Gastrocnemius medialis (tissue), 4 donors: Measurements from ENCODE around the gene HOXD12. TPM values are rescaled to one million over a fixed set of nuclear protein-coding genes. Genes with fewer than 3 reads are reported as not detected.

Experiments
- ATAC-seq, 2 donors: fragments of 150-250 bp; one replicate each; pipeline ENCODE4 v1.9.1; 2016
- DNase-seq, 2 donors: peaks; one replicate each; pipeline ENCODE4 v3.0.0-alpha.2; 2019
- H3K27ac ChIP-seq, 4 donors: fragments of 200-600 bp; sonication (generic); 1 replicate in 1 of 4; 2 replicates in 3 of 4; pipeline ENCODE4 v1.5.1; 2016 to 2018; ENCODE audit warnings: mild to moderate bottlenecking in 2 of 4, moderate library complexity in 1 of 4
- H3K27me3 ChIP-seq, 3 donors: fragments of 200-600 bp; sonication (generic) in 2 of 3; 1 replicate in 1 of 3; 2 replicates in 2 of 3; pipeline versions ENCODE4 v1.5.1 to v1.6.0; 2016 to 2019; ENCODE audit warnings: mild to moderate bottlenecking in 1 of 3, moderate library complexity in 1 of 3
- H3K36me3 ChIP-seq, 2 donors: fragments of 200-600 bp; sonication (generic) in 1 of 2; one replicate each; pipeline ENCODE4 v1.5.1; 2017 to 2018
- H3K4me1 ChIP-seq, 2 donors: fragments of 200-600 bp; sonication (generic) in 1 of 2; one replicate each; pipeline ENCODE4 v1.5.1; 2016 to 2017; ENCODE audit warnings: mild to moderate bottlenecking in 2 of 2
- H3K4me3 ChIP-seq, 4 donors: fragments of 200-600 bp; sonication (generic) in 3 of 4; 1 replicate in 1 of 4; 2 replicates in 3 of 4; pipeline ENCODE4 v1.5.1; 2016 to 2019; ENCODE audit warnings: mild to moderate bottlenecking in 2 of 4
- H3K9me3 ChIP-seq, 3 donors: fragments of 200-600 bp; sonication (generic) in 2 of 3; 1 replicate in 1 of 3; 2 replicates in 2 of 3; pipeline ENCODE4 v1.5.1; 2016 to 2019
- POLR2A ChIP-seq, 2 donors: fragments of 450-650 bp; IDR thresholded peaks; one replicate each; pipeline ENCODE4 v1.6.1; 2017; ENCODE audit warnings: antibody characterized with exemption in 2 of 2, mild to moderate bottlenecking in 2 of 2, moderate library complexity in 2 of 2
- in situ Hi-C, 4 donors: fragments of 200-750 bp; cut with MboI; loops; one replicate each; pipeline versions ENCODE4 v1.15.0 to v1.8.0; 2017; ENCODE audit warnings: low sequenced_read_pairs in 4 of 4
- intact Hi-C: fragments of 100-400 bp; cut with DNase I; formaldehyde crosslinking; loops from one replicate; pipeline ENCODE4 v1.15.1; 2023; ENCODE audit warnings: low total_unique reads
- total RNA-seq, 4 donors: library from RNA; depleted of rRNA; stranded (reverse); fragments of >200 nt; gene quantifications; one replicate each; pipeline versions ENCODE4 v1.1.0 to v1.2.3, GENCODE V29; 2016
- TF ChIP-seq, protein P1 (sequence below), 5 experiments: fragments of 450-650 bp in 3 of 5; fragments of 200-600 bp in 2 of 5; sonication (generic) in 2 of 5; IDR thresholded peaks in 4 of 5; conservative IDR thresholded peaks in 1 of 5; 1 replicate in 4 of 5; 2 replicates in 1 of 5; pipeline ENCODE4 v1.5.1; 2016 to 2019; ENCODE audit warnings: antibody characterized with exemption in 5 of 5, mild to moderate bottlenecking in 3 of 5, moderate library complexity in 3 of 5

HOXD12 gene
- total RNA-seq, 4 donors from 2014 or later = not detected

DNA sequence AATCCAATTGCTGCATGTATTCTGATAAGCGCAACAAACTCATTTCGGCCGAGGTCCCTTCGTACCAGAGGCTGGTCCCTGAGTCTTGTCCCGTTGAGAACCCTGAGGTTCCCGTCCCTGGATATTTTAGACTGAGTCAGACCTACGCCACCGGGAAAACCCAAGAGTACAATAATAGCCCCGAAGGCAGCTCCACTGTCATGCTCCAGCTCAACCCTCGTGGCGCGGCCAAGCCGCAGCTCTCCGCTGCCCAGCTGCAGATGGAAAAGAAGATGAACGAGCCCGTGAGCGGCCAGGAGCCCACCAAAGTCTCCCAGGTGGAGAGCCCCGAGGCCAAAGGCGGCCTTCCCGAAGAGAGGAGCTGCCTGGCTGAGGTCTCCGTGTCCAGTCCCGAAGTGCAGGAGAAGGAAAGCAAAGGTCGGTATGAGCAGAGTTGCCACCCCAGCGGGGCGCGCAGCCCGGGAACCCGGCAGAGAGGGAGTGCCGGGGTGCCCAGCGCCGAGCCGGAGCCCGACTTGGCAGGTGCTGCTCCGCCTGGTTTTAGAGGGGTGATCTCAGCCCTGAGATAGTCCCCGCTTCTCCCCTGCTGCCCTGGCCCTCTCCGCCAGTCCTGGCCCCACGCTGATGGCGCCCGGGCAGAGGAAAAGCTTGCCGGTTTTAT, 17.7 kb downstream of the HOXD12 start:
- H3K27me3 ChIP-seq = peaks cover 95 to 100% (median 100%) of the 10 kb centered on the region in 3 donors
- in situ Hi-C loops = loop anchor here in 2 of 4 donors (25.0 kb wide), 1 partner anchor 695 kb away; no protein-coding TSS in a partner anchor
- ATAC-seq = no peak

DNA sequence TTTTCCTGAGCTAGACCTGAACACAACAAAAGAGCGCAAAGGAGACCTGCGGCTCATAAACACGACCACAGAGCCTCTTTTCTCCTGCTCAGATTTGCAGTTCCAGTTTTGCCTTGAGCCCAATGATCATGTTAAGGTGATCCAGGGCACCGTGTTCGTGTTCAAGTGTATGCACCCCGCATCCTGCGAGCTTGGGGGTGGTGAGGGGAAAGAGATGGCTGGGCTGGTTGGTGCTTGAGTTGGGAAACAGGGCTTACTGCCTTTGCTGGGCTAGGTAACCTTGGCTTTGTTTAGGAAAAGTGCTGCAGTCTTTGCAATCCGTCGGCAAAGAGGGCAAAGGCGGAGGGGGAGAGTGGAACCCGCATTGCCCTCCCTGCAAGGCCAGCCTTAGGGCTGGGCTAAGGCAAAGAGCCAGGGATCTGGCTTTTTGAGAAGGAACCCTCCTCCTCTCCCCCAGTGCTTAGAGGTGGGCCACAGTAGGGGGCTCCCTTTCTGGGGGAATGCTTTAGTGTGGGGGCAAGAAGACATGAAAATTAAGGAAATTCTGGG, 18.3 kb downstream of the HOXD12 start:
- no peak overlapping the region for H3K4me3 ChIP-seq
- H3K4me1 ChIP-seq = peaks cover 10 to 12% of the 10 kb centered on the region in 2 donors
- ATAC-seq = no peak
- no peaks in the 10 kb centered on the region for H3K36me3 ChIP-seq
- no peak for TF ChIP-seq POLR2A (IDR thresholded peaks at IDR 0.05)
- TF ChIP-seq, protein P1, sequence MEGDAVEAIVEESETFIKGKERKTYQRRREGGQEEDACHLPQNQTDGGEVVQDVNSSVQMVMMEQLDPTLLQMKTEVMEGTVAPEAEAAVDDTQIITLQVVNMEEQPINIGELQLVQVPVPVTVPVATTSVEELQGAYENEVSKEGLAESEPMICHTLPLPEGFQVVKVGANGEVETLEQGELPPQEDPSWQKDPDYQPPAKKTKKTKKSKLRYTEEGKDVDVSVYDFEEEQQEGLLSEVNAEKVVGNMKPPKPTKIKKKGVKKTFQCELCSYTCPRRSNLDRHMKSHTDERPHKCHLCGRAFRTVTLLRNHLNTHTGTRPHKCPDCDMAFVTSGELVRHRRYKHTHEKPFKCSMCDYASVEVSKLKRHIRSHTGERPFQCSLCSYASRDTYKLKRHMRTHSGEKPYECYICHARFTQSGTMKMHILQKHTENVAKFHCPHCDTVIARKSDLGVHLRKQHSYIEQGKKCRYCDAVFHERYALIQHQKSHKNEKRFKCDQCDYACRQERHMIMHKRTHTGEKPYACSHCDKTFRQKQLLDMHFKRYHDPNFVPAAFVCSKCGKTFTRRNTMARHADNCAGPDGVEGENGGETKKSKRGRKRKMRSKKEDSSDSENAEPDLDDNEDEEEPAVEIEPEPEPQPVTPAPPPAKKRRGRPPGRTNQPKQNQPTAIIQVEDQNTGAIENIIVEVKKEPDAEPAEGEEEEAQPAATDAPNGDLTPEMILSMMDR (IDR thresholded peaks at IDR 0.05 in 4 of 5, conservative IDR thresholded peaks at IDR 0.05 in 1 of 5) = no peak
- in situ Hi-C loops (loop anchor here in 2 of 4 donors (25.0 kb wide), 1 partner anchor 694 kb away; no protein-coding TSS in a partner anchor), intact Hi-C loops (no loop called here)
- H3K27ac ChIP-seq = no peak overlapping the region
- no peak for DNase-seq
- no peaks in the 10 kb centered on the region for H3K9me3 ChIP-seq
- H3K27me3 ChIP-seq = peaks cover 95 to 97% (median 97%) of the 10 kb centered on the region in 3 donors

More for the DNA sequence above, 17.7 kb downstream of the HOXD12 start:
- Histone ChIP-seq H3K4me1 (peaks cover 10 to 12% of the 10 kb centered on the region in 2 donors), H3K4me3 (no peak overlapping the region), H3K36me3 (no peaks in the 10 kb centered on the region), H3K9me3 (no peaks in the 10 kb centered on the region), H3K27ac (no peak overlapping the region)
- no peak for DNase-seq
- TF ChIP-seq, protein P1 (IDR thresholded peaks at IDR 0.05 in 4 of 5, conservative IDR thresholded peaks at IDR 0.05 in 1 of 5) = no peak
- no peak for TF ChIP-seq POLR2A (IDR thresholded peaks at IDR 0.05)
- intact Hi-C loops = no loop called here

DNA sequence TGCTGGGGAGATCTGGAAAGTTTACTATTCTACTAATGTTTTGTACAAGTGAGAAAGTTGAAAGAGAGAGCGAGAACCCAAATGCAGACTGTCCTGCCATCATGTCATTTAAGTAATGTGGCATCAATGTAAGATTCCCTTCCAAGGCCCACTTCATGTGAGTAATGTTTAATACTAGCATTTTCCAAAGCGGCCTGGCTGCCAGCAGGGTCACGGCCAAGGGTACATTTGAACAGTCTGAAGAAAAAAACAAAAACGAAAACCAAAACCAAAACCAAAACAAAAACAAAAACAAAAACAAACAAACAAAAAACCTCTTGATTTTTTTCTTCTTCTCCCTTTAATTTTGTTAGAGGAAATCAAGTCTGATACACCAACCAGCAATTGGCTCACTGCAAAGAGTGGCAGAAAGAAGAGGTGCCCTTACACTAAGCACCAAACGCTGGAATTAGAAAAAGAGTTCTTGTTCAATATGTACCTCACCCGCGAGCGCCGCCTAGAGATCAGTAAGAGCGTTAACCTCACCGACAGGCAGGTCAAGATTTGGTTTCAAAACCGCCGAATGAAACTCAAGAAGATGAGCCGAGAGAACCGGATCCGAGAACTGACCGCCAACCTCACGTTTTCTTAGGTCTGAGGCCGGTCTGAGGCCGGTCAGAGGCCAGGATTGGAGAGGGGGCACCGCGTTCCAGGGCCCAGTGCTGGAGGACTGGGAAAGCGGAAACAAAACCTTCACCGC, 19.2 kb downstream of the HOXD12 start:
- peaks cover 12 to 14% of the 10 kb centered on the region in 2 donors for H3K4me1 ChIP-seq
- H3K4me3 ChIP-seq = peak overlapping the region in 1 of 4 donors; percentile 7
- DNase-seq (no peak), ATAC-seq (no peak)
- intact Hi-C loops (no loop called here), in situ Hi-C loops (loop anchor here in 2 of 4 donors (25.0 kb wide), 1 partner anchor 694 kb away; no protein-coding TSS in a partner anchor)
- peaks cover 94 to 95% (median 94%) of the 10 kb centered on the region in 3 donors for H3K27me3 ChIP-seq
- no peak overlapping the region for H3K27ac ChIP-seq
- no peaks in the 10 kb centered on the region for H3K36me3 ChIP-seq
- no peaks in the 10 kb centered on the region for H3K9me3 ChIP-seq
- TF ChIP-seq, protein P1 (IDR thresholded peaks at IDR 0.05 in 4 of 5, conservative IDR thresholded peaks at IDR 0.05 in 1 of 5) = peak in 1 of 5 experiments; percentile 37
- TF ChIP-seq POLR2A (IDR thresholded peaks at IDR 0.05) = no peak

DNA sequence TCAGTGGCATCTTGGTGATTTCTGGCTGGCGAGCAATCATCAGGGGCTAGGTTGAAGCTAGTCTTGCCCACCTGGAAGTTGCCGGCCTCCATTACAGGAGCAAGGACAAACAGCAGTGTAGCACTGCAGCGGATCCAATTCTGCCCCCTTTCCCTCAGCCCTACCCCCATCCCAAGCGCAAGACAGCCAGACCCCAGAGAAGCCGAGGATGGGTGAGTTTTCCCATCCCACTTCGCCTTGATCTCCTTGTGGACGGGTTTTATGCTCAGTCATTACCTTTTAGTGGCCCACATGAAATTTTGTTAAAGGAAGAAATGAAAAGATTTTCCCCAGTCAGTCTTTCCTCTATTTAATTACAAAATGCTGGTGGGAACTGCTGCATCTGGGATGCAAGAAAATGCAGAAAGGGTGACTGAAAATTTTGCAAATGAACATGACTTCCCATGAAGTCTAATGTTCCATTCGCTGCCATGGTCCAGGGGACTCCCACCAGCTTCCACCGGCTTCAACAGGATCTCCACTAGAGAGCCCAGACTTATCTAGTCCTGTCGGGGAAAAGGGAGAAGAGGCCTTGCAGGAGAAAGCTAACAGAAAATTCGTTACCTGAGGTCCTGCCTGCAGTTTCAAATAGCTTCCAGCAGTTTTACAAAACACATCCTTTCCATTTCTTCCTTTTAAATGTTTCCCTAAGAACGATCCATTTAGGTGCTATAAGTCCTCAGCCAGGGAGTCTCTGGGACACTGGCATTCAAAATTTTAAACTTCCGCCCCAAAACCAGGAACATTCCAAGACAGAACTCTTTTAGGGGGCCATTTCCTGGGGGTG, 21.0 kb downstream of the HOXD12 start:
- H3K4me1 ChIP-seq = peaks cover 12 to 14% of the 10 kb centered on the region in 2 donors
- DNase-seq (no peak), ATAC-seq (no peak)
- in situ Hi-C loops = loop anchor here in 3 of 4 donors (10.0 to 25.0 kb wide), 2 partner anchors 514 to 692 kb away; no protein-coding TSS in a partner anchor
- intact Hi-C loops = loop anchor here (10.0 kb wide), 1 partner anchor 1024 kb away; no protein-coding TSS in a partner anchor
- H3K27ac ChIP-seq = no peak overlapping the region
- no peaks in the 10 kb centered on the region for H3K36me3 ChIP-seq
- TF ChIP-seq POLR2A (IDR thresholded peaks at IDR 0.05) = no peak
- TF ChIP-seq, protein P1 (IDR thresholded peaks at IDR 0.05 in 4 of 5, conservative IDR thresholded peaks at IDR 0.05 in 1 of 5) = no peak
- H3K4me3 ChIP-seq = no peak overlapping the region
- H3K9me3 ChIP-seq = no peaks in the 10 kb centered on the region
- peaks cover 77 to 93% (median 91%) of the 10 kb centered on the region in 3 donors for H3K27me3 ChIP-seq
